ENCODE measurements around the gene SLX4IP.

GRCh38 chr20:10489853-10490252 is 54.7 kb downstream of the SLX4IP start:
- TF ChIP-seq EZH2 (IDR thresholded peaks at IDR 0.05; ENCODE audit: borderline replicate concordance, low read length) (no peak), CTCF (conservative IDR thresholded peaks at IDR 0.05 in 1 of 2, IDR thresholded peaks at IDR 0.05 in 1 of 2; ENCODE audit: extremely low read depth in 1 of 2, insufficient read depth in 1 of 2, low read depth in 1 of 2, low read length in 2 of 2) (no peak)
